ENCODE data around the gene PHF13.

DNA sequence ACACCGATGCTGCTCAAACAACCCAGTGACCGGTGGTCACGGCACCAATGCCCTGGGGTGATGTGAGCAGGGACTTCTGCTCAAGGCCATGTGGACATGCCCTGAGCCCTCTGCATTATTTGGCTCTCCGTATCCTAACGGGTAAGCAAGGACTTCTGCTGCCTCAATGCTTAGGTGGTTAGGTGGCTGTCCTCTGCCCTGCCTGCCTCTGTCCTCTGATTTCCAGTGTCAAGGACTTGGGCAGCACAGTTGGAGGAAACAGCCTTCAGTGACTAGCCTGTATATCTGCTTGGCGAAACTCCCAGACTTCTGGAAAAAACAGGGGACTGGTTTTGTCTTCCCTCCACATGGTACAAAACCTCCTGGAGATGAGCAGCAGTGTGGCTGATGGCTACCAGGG, 53.6 kb downstream of the PHF13 start:
- TF ChIP-seq EZH2 (IDR thresholded peaks at IDR 0.05; ENCODE audit: insufficient read depth, poor library complexity, severe bottlenecking) (no peak), EZH2phosphoT487 (IDR thresholded peaks at IDR 0.05; ENCODE audit: insufficient read depth, low read depth) (no peak)
